Activated CD4-positive, alpha-beta memory T cell treated with anti-CD3 and anti-CD28 coated beads for 36 hours (primary cell): ENCODE measurements around the gene FTO. TPM values are rescaled to one million over a fixed set of nuclear protein-coding genes. Genes with fewer than 3 reads are reported as not detected.

Source experiments
- CTCF ChIA-PET: fragments of 350-600 bp; sonication (Branson Sonifier 250); formaldehyde crosslinking; loops from one replicate; lab custom pipeline; 2021; ENCODE audit warnings: antibody characterized with exemption, inconsistent platforms; lab: Charles Lee
- POLR2A ChIA-PET: fragments of 350-600 bp; sonication (Branson Sonifier 250); formaldehyde crosslinking; loops from one replicate; lab custom pipeline; 2021; ENCODE audit warnings: antibody characterized with exemption; lab: Charles Lee
- DNase-seq: peaks from one replicate; pipeline ENCODE4 v3.0.0-alpha.2; 2020
- H3K27ac Mint-ChIP-seq: one replicate; pipeline ENCODE4 v1.8.0; 2021; ENCODE audit warnings: mixed read lengths
- H3K27me3 Mint-ChIP-seq: one replicate; pipeline ENCODE4 v1.8.0; 2021; ENCODE audit warnings: mixed read lengths
- H3K36me3 Mint-ChIP-seq: one replicate; pipeline ENCODE4 v1.8.0; 2021; ENCODE audit warnings: mixed read lengths
- H3K4me1 Mint-ChIP-seq: one replicate; pipeline ENCODE4 v1.8.0; 2021; ENCODE audit warnings: low read depth, mixed read lengths
- H3K4me3 Mint-ChIP-seq: one replicate; pipeline ENCODE4 v1.8.0; 2021; ENCODE audit warnings: mild to moderate bottlenecking, mixed read lengths
- H3K9me3 Mint-ChIP-seq: one replicate; pipeline ENCODE4 v1.8.0; 2021; ENCODE audit warnings: mixed read lengths
- intact Hi-C: fragments of 100-400 bp; cut with micrococcal nuclease; formaldehyde crosslinking; loops from one replicate; pipeline ENCODE4 v1.15.1; 2023
- total RNA-seq, 2 experiments: library from RNA; stranded (reverse); gene quantifications; one replicate each; pipeline ENCODE4 v1.2.3, GENCODE V29; 2021

Gene FTO
- total RNA-seq, 2 experiments from 2014 or later = 50.7 to 53.1 TPM

DNA sequence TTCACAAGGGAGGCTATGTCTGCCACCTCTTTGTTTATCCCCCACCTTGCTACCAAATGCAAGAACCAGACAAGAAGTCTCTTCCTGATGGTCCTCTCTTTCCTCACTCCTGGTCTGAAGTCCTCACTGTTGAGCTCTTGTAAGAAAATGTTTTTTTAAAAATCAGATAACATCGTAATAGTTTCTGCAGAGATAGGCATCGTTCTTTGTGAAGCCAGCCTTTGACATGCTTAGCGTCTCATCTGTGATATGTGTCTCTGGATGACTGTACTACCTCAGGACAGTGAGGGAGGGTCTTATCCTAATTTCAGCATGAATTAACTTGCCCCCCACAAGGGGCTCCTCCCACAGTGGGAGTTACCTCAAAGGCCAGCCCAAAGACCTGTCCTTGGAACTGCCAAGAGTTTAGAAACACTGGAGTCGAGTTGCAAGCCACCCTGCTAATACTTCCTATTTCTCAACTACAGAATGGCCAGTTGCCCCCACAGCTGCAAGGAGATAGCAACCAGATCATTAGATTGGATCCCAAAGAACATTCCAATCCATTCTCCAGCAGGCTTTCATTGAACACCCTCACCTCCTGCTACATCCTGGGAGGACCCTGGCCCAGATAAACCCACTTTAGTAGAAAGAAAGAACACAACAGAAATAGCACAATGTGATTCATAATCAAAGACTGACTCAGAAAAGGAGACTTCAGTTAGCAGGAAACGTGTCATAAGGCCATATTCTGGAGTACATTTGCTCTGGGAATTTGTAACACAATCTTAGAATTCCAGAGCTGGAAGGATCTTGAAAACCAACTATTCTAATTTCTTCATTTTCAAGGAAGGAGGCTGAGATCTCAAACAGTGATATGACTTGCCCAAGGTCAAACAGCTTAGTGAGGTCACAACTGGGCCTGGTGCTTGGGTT is 431.7 kb downstream of the FTO start:
- Mint-ChIP-seq H3K27me3 (peaks cover 6% of the 10 kb centered on the region), H3K4me1 (no peaks in the 10 kb centered on the region), H3K36me3 (no peaks in the 10 kb centered on the region), H3K27ac (no peak overlapping the region), H3K9me3 (no peaks in the 10 kb centered on the region), H3K4me3 (no peak overlapping the region)
- ChIA-PET CTCF (no interaction called here), POLR2A (no interaction called here)
- no peak for DNase-seq
- intact Hi-C loops = no loop called here

DNA sequence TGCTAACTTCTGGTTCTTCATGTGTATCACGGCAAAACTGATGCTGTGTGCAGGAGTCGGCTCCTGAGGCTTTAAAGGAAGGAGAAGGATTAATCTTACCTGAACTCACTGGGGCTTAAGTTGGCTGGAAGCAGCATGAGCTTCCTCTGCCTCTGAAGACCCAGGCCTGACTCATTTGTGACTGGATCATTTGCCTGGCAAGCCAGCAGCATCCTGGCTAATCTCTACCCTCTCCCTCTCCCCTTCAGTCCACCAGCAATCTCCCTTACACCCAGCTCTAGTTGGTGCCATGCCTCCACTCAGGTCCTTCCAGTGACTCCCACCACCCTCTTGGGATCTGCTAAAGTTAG is 432.3 kb downstream of the FTO start:
- H3K27me3 Mint-ChIP-seq = peaks cover 6% of the 10 kb centered on the region
- no peak for DNase-seq
- POLR2A ChIA-PET = no interaction called here
- no peaks in the 10 kb centered on the region for H3K9me3 Mint-ChIP-seq
- H3K36me3 Mint-ChIP-seq = no peaks in the 10 kb centered on the region
- H3K27ac Mint-ChIP-seq = no peak overlapping the region
- CTCF ChIA-PET = interaction anchor here (0.6 kb wide), 1 partner anchor 694 kb away, joined by 3 read pairs; no protein-coding TSS in a partner anchor
- H3K4me1 Mint-ChIP-seq = no peaks in the 10 kb centered on the region
- H3K4me3 Mint-ChIP-seq = no peak overlapping the region
- intact Hi-C loops = no loop called here

DNA sequence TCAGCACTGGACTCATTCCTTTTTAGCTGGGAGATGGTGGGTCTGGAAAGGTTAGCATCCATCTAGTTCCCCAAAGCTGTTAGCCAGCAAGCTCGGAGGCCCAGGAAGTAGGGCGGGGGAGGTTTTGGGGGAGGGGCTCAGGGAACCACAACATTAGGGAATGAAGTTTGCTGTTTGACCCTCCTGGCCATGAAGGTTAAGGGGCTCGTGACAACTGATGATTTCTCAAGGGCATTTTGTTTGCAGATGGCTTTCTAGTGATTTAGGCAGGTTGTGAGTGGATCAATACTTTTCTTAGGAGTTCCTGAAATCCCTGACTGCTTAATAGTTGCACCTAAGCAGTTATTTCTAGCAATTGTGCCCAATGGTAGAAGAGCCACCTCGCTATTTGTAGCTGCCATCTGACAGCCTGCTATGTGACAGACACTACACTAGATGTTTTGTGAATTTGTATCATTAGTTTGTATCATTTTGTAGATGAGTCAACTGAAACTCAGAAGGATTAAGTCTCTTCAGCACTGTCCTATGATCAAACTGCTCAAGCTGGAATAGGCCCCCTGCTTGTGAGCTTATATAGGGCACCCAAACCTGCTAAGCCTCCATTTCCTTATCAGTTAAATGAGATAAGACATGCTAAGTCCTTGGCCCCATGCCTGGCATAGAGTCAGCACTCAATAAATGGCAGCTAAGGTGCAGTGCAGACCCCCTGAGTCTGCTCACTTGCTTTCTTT is 436.3 kb downstream of the FTO start:
- no peak for DNase-seq
- Mint-ChIP-seq H3K27ac (no peak overlapping the region), H3K36me3 (no peaks in the 10 kb centered on the region), H3K27me3 (peaks cover 6% of the 10 kb centered on the region), H3K9me3 (no peaks in the 10 kb centered on the region), H3K4me3 (no peak overlapping the region), H3K4me1 (no peaks in the 10 kb centered on the region)
- intact Hi-C loops = no loop called here
- ChIA-PET CTCF (no interaction called here), POLR2A (no interaction called here)

DNA sequence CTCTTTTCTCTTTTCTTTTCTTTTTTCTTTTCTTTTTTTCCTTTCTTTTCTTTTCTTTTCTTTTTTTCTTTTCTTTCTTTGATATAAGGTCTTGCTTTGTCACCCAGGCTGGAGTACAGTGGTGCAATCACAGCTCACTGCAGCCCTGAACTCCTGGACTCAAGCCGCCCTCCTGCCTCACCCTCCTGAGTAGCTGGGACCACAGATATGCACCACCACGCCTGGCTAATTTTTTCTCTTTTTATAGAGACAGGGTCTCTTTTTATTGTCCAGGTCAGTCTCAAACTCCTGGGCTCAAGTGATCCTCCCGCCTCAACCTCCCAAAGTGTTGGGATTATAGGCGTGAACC is 436.8 kb downstream of the FTO start:
- H3K36me3 Mint-ChIP-seq = no peaks in the 10 kb centered on the region
- H3K4me1 Mint-ChIP-seq = no peaks in the 10 kb centered on the region
- CTCF ChIA-PET = no interaction called here

DNA sequence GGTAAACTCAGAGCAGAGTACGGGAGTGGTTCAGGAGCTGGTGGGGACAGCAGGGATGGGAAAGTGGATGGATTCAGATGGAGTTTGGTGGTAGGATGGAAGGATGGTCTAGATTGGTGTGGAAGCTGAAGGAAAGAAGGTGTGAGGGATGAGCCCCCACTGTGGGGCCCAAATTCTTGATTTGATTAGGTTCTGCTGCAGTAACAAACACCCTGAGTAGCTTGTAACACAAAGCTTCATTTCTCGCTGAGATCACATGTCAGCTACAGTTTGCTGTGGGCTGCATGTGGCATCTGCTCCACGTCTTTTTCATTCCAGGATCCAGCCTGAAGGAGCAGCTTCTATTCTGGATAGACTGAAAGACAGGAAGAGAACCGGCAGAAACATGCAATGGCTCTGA is 438.8 kb downstream of the FTO start:
- H3K4me3 Mint-ChIP-seq = no peak overlapping the region
- no peaks in the 10 kb centered on the region for H3K9me3 Mint-ChIP-seq
- no peaks in the 10 kb centered on the region for H3K4me1 Mint-ChIP-seq
- ChIA-PET POLR2A (no interaction called here), CTCF (no interaction called here)
- no peak overlapping the region for H3K27ac Mint-ChIP-seq
- peaks cover 4% of the 10 kb centered on the region for H3K27me3 Mint-ChIP-seq
- no peak for DNase-seq
- intact Hi-C loops = no loop called here
- no peaks in the 10 kb centered on the region for H3K36me3 Mint-ChIP-seq

More for the DNA sequence above, 436.8 kb downstream of the FTO start:
- H3K4me3 Mint-ChIP-seq = no peak overlapping the region
- no peaks in the 10 kb centered on the region for H3K9me3 Mint-ChIP-seq
- POLR2A ChIA-PET = no interaction called here
- intact Hi-C loops = no loop called here
- DNase-seq = no peak
- peaks cover 4% of the 10 kb centered on the region for H3K27me3 Mint-ChIP-seq
- H3K27ac Mint-ChIP-seq = no peak overlapping the region

DNA sequence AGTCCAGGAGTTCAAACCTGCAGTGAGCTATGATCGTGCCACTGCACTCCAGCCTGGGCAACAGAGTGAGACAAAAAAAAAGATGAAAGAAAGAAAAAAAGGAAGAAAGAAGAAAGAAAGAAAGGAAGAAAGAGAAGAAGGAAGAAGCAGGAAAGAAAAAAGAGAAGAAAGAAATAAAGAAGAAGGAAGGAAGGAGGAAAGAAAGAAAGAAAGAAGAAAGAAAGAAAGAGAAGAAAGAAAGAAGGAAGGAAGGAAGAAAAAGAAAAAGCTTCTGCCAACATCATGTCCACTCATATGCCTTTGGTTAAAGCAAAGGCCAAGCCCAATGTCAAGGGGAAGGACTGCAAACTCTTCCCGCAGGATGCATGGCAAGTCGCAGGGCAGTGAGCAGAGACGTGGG is 439.5 kb downstream of the FTO start:
- no peak for DNase-seq
- peaks cover 4% of the 10 kb centered on the region for H3K27me3 Mint-ChIP-seq
- ChIA-PET POLR2A (no interaction called here), CTCF (no interaction called here)
- no peaks in the 10 kb centered on the region for H3K36me3 Mint-ChIP-seq
- intact Hi-C loops = no loop called here
- H3K4me1 Mint-ChIP-seq = no peaks in the 10 kb centered on the region
- H3K27ac Mint-ChIP-seq = no peak overlapping the region
- no peaks in the 10 kb centered on the region for H3K9me3 Mint-ChIP-seq
- H3K4me3 Mint-ChIP-seq = no peak overlapping the region

DNA sequence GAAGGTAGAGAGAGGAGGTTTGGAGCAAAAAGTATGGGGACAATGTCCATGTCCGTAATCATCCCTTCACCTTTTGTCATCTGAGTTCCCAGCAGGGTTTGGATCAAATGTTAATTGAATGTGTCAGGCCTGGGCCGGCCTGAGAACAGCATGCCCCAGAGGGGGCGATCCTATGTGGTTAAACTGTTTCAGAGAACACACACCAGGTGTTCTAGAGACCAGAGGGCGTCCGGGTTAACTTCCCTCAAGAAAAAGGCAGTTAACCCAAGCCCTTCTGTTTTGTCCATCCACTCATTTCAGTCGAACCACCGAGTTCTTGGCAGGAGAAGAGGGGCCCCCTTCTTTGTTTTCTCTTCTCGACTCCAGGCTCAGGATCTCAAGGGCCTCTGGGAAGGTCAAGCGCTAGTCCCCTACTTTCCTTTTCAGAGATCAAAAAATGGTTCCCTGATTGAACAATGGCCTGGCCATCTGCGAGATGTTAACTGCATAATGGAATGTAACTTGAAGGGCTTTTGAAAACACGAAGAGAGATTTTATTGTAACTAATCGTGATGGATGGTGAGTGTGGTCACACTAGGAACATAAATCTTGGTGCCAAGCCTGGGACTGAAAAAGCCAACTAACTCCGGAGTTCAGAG is 440.1 kb downstream of the FTO start:
- Mint-ChIP-seq H3K36me3 (no peaks in the 10 kb centered on the region), H3K9me3 (no peaks in the 10 kb centered on the region), H3K4me1 (no peaks in the 10 kb centered on the region), H3K27me3 (peaks cover 4% of the 10 kb centered on the region), H3K27ac (no peak overlapping the region), H3K4me3 (no peak overlapping the region)
- ChIA-PET CTCF (no interaction called here), POLR2A (no interaction called here)
- no peak for DNase-seq
- intact Hi-C loops = no loop called here

DNA sequence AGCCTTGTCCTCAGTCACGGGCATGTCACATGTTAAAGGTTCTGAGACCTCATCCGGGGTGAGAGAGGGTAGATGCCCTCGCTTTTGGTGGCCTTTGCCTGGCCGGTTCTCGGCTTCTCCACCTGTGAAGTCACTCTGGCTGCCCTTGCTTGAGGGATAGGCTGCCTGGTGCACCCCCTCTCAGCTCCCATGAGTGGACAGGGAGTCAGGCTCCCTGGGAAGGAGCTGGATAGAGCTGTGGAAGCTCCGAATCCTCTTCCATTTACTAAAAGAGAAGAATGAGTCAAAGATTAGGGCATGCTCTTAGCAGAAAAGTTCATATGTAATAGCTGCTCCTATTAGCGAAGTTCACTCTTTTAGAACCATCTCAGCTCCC is 440.6 kb downstream of the FTO start:
- Mint-ChIP-seq H3K4me1 (no peaks in the 10 kb centered on the region), H3K36me3 (no peaks in the 10 kb centered on the region), H3K27me3 (peaks cover 4% of the 10 kb centered on the region), H3K9me3 (no peaks in the 10 kb centered on the region), H3K27ac (no peak overlapping the region), H3K4me3 (no peak overlapping the region)
- DNase-seq = no peak
- intact Hi-C loops = no loop called here
- POLR2A ChIA-PET = no interaction called here
- CTCF ChIA-PET = no interaction called here

DNA sequence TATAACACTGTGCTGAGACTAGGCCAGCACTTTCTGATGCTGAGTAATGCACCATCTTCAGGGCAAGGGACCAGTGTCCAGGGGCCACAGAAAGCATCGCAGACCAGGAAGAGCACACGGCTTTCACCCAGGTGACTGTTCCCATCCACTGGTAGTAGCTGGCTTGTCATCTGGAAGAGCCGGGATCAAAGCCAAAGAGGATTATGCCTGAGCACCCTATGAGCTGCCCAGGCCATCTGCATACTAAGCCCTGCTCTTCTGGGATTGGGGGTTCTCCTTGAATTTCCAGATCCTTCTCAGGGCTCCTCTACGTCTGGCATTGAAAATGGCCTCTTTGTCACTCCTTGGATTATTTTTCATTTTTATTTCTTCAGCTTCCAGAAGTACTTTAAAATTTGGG is 441.9 kb downstream of the FTO start:
- intact Hi-C loops = no loop called here
- peaks cover 4% of the 10 kb centered on the region for H3K27me3 Mint-ChIP-seq
- no peaks in the 10 kb centered on the region for H3K4me1 Mint-ChIP-seq

DNA sequence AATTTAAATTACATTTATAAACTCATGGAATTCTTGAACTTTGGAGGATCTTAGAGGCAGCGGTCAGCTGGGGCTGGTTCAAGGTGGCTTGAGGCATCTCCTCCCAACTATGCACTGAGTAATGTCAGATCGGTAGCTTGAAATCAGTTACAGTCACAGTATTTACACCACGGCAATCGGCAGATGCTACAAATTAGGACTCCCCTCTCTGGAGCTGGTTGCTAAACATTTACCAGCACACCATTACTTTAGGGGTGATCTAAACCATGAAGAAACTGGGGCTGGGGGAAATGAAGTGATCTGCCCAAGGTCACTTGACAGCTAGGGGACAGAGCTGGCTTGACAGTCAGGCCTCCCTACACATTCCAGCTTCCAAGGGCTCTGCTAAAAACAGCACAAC is 445.0 kb downstream of the FTO start:
- CTCF ChIA-PET = no interaction called here
- intact Hi-C loops = no loop called here
- Mint-ChIP-seq H3K4me1 (no peaks in the 10 kb centered on the region), H3K27ac (no peak overlapping the region), H3K4me3 (no peak overlapping the region), H3K9me3 (no peaks in the 10 kb centered on the region), H3K27me3 (peaks cover 4% of the 10 kb centered on the region), H3K36me3 (no peaks in the 10 kb centered on the region)
- POLR2A ChIA-PET = no interaction called here
- DNase-seq = no peak

More for the DNA sequence above, 441.9 kb downstream of the FTO start:
- no peak for DNase-seq
- CTCF ChIA-PET = no interaction called here
- Mint-ChIP-seq H3K27ac (no peak overlapping the region), H3K9me3 (no peaks in the 10 kb centered on the region), H3K36me3 (no peaks in the 10 kb centered on the region), H3K4me3 (no peak overlapping the region)
- POLR2A ChIA-PET = no interaction called here

DNA sequence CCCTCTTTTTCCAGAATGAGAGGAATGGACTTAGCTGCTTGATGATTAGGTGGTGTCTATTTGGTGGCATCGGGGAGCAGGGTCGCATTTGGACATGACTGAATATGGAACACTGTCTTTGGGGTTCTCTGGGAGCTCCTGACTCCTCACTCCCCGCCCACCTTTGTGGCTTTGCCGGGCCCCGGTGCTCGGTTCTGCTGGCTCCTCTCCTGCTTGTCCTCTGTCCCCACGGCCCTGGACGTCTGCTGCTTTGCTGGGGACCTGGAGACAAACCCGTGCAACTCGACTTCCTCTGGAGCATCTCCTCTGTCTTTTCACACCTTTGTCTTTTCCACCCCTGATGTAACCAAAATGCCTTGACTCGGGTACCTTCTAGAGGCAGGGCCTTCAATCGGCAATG is 446.9 kb downstream of the FTO start:
- CTCF ChIA-PET = no interaction called here
- no peaks in the 10 kb centered on the region for H3K4me1 Mint-ChIP-seq
- DNase-seq = no peak
- H3K36me3 Mint-ChIP-seq = no peaks in the 10 kb centered on the region
- no peak overlapping the region for H3K4me3 Mint-ChIP-seq
- H3K27ac Mint-ChIP-seq = no peak overlapping the region
- no peaks in the 10 kb centered on the region for H3K9me3 Mint-ChIP-seq
- intact Hi-C loops = no loop called here
- peaks cover 5% of the 10 kb centered on the region for H3K27me3 Mint-ChIP-seq
- POLR2A ChIA-PET = no interaction called here

DNA sequence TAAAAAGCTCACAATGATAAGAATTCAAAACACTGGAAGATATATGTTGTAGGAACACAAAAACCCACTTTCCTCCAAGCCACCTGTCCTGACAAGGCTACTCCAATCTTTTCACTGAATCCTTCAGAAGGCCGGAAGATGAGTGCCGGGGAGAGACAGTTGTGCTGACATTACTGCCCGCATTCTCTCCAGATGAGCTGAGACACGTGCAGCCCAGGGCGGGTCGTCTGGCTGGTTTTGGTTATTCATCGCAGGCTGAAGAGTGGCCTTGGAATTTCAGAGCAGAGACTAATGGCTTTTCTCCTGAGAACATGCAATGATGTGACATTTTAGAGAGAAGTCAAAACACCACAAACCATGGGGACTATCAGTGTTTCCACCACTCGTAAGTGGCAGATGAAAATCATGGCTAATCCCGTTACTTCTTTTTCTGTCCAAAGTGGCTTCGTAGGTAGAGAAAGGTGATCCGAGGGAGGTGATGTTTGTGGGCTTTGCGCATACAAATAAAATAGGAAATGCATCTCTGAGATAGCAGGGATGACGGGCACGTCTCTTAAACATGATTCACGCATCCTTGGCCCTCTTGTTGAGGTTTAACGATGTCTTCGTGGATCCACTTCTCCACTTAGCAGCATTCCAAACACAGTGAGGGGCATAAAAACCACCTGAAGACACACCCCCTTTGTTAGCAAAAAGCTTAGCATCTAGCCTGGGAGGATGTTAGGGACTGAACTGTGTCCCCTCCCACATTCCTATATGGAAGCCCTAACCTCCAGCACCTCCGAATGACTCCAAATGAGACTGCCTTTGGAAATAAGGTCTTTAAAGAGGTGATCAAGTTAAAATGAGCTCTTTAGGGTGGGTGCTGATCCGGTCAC is 448.6 kb downstream of the FTO start:
- POLR2A ChIA-PET = no interaction called here
- no peaks in the 10 kb centered on the region for H3K9me3 Mint-ChIP-seq
- intact Hi-C loops = no loop called here

More for the DNA sequence above, 448.6 kb downstream of the FTO start:
- Mint-ChIP-seq H3K4me3 (no peak overlapping the region), H3K27ac (no peak overlapping the region), H3K4me1 (no peaks in the 10 kb centered on the region), H3K36me3 (no peaks in the 10 kb centered on the region), H3K27me3 (peaks cover 5% of the 10 kb centered on the region)
- CTCF ChIA-PET = no interaction called here
- DNase-seq = no peak
